Measurements from ENCODE around the gene SH3YL1.

DNA sequence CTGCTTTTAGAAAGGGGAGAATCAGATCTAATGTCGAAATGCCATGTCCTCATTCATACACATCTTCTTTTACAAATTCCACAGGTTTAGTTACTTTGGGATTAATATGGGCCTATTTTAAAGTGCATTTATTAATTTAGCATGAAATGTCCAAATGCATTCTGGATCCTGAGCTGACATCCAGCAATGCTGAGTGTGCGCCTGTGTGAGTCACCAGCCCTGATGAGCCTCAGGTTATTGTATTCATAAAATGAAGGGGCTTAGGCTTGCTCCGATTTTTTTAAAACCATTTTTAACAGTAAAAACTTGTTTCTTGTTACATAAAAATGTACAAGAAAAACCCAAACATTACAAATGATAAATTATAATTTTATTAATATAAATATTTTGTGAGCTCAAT lies 94.1 kb downstream of the SH3YL1 start:
- TF ChIP-seq, protein P1, sequence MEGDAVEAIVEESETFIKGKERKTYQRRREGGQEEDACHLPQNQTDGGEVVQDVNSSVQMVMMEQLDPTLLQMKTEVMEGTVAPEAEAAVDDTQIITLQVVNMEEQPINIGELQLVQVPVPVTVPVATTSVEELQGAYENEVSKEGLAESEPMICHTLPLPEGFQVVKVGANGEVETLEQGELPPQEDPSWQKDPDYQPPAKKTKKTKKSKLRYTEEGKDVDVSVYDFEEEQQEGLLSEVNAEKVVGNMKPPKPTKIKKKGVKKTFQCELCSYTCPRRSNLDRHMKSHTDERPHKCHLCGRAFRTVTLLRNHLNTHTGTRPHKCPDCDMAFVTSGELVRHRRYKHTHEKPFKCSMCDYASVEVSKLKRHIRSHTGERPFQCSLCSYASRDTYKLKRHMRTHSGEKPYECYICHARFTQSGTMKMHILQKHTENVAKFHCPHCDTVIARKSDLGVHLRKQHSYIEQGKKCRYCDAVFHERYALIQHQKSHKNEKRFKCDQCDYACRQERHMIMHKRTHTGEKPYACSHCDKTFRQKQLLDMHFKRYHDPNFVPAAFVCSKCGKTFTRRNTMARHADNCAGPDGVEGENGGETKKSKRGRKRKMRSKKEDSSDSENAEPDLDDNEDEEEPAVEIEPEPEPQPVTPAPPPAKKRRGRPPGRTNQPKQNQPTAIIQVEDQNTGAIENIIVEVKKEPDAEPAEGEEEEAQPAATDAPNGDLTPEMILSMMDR (IDR thresholded peaks at IDR 0.05): no peak
- no peak for TF ChIP-seq POLR2AphosphoS5 (IDR thresholded peaks at IDR 0.05)
